GM21528 (cell line): ENCODE measurements around the gene KCTD8.
"Not testable (repeated sequence)": the region's sequence is repeated elsewhere in the genome, so short reads cannot be mapped to it uniquely, and the experiment has no call there.

Experiments
- ATAC-seq: cut with Tn5 transposase; IDR thresholded peaks from one replicate; pipeline ENCODE4 v1.9.1; 2021; ENCODE audit warnings: mild to moderate bottlenecking, moderate library complexity; ENCODE audit not compliant: unreplicated experiment, low FRiP score

The KCTD8 gene

GRCh38 chr4:44167766-44168165 is 280.8 kb downstream of the KCTD8 start:
- ATAC-seq, result not testable (repeated sequence)

GRCh38 chr4:44165938-44166337 is 282.7 kb downstream of the KCTD8 start:
- ATAC-seq, result no peak

GRCh38 chr4:44162538-44163270 is 285.9 kb downstream of the KCTD8 start:
- ATAC-seq, result no peak

GRCh38 chr4:44161756-44162155 is 286.9 kb downstream of the KCTD8 start:
- ATAC-seq, result no peak

GRCh38 chr4:44160776-44161367 is 287.7 kb downstream of the KCTD8 start:
- ATAC-seq, result no peak

GRCh38 chr4:44159991-44160390 is 288.6 kb downstream of the KCTD8 start:
- ATAC-seq, result no peak

- no peak for ATAC-seq
Measured at GRCh38 chr4:44157611-44158277, 290.9 kb downstream of the KCTD8 start.

- no peak for ATAC-seq
Measured at GRCh38 chr4:44150091-44150576, 298.5 kb downstream of the KCTD8 start.

GRCh38 chr4:44149282-44149681 is 299.3 kb downstream of the KCTD8 start:
- no peak for ATAC-seq

- ATAC-seq, result no peak
Measured at GRCh38 chr4:44147571-44148075, 301.0 kb downstream of the KCTD8 start.

- ATAC-seq, result no peak
Measured at GRCh38 chr4:44146516-44146915, 302.1 kb downstream of the KCTD8 start.

GRCh38 chr4:44145868-44146267 is 302.7 kb downstream of the KCTD8 start:
- ATAC-seq, result no peak

GRCh38 chr4:44132526-44132925 is 316.1 kb downstream of the KCTD8 start:
- no peak for ATAC-seq
